Hepatocyte (in vitro differentiated cells): ENCODE results near the gene GDF9.

Source experiments
- EZH2 ChIP-seq: fragments of 200-600 bp; sonication (generic); IDR thresholded peaks from 2 replicates; pipeline ENCODE4 v1.6.1; 2016; ENCODE audit warnings: antibody characterized with exemption, mild to moderate bottlenecking, borderline replicate concordance
- TF ChIP-seq, protein P1 (sequence below): fragments of 200-600 bp; sonication (generic); IDR thresholded peaks from 2 replicates; pipeline ENCODE4 v1.5.1; 2016; ENCODE audit warnings: antibody characterized with exemption, mild to moderate bottlenecking; ENCODE audit not compliant: poor library complexity

DNA sequence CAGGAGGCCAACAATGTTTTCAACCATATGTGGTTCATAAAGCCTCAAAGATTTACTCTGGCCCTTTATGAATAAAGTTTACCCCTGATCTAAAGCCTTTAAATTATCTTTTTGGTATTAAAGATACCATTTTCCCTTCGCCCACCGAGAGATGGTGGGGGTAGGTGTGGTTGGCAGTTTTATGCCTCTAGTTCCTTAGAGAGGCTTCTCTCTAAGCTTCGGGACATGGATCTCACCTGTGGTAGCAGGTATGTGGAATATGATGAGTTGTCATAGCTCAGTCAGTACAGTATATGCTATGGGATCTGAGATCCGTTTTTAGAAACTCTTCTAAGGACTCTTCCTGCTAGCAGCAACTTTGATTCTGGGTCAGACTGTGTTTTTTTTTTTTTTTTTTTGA is 2.5 kb upstream of the GDF9 start:
- TF ChIP-seq, protein P1, sequence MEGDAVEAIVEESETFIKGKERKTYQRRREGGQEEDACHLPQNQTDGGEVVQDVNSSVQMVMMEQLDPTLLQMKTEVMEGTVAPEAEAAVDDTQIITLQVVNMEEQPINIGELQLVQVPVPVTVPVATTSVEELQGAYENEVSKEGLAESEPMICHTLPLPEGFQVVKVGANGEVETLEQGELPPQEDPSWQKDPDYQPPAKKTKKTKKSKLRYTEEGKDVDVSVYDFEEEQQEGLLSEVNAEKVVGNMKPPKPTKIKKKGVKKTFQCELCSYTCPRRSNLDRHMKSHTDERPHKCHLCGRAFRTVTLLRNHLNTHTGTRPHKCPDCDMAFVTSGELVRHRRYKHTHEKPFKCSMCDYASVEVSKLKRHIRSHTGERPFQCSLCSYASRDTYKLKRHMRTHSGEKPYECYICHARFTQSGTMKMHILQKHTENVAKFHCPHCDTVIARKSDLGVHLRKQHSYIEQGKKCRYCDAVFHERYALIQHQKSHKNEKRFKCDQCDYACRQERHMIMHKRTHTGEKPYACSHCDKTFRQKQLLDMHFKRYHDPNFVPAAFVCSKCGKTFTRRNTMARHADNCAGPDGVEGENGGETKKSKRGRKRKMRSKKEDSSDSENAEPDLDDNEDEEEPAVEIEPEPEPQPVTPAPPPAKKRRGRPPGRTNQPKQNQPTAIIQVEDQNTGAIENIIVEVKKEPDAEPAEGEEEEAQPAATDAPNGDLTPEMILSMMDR, result no peak
- TF ChIP-seq EZH2, result no peak
